PC-3 (cell line): Measurements from ENCODE around the gene NACAD.

ENCODE experiments used
- EZH2 ChIP-seq: fragments of 300-600 bp; sonication (generic); IDR thresholded peaks from one replicate; pipeline ENCODE4 v1.6.1; 2017; ENCODE audit warnings: antibody characterized with exemption, mild to moderate bottlenecking, low read length; ENCODE audit not compliant: unreplicated experiment
- TF ChIP-seq, protein P1 (sequence below): fragments of 300-600 bp; sonication (generic); conservative IDR thresholded peaks from 2 replicates; pipeline ENCODE4 v1.5.1; 2017; ENCODE audit warnings: antibody characterized with exemption, low read depth, mild to moderate bottlenecking, low read length

- TF ChIP-seq, protein P1, sequence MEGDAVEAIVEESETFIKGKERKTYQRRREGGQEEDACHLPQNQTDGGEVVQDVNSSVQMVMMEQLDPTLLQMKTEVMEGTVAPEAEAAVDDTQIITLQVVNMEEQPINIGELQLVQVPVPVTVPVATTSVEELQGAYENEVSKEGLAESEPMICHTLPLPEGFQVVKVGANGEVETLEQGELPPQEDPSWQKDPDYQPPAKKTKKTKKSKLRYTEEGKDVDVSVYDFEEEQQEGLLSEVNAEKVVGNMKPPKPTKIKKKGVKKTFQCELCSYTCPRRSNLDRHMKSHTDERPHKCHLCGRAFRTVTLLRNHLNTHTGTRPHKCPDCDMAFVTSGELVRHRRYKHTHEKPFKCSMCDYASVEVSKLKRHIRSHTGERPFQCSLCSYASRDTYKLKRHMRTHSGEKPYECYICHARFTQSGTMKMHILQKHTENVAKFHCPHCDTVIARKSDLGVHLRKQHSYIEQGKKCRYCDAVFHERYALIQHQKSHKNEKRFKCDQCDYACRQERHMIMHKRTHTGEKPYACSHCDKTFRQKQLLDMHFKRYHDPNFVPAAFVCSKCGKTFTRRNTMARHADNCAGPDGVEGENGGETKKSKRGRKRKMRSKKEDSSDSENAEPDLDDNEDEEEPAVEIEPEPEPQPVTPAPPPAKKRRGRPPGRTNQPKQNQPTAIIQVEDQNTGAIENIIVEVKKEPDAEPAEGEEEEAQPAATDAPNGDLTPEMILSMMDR: no peak
- no peak for TF ChIP-seq EZH2
Observed at GRCh38 chr7:45082831-45083331, 5.9 kb downstream of the NACAD start.
